ENCODE data around the gene AQP12B.
"Not testable (repeated sequence)": the region's sequence is repeated elsewhere in the genome, so short reads cannot be mapped to it uniquely, and the experiment has no call there.

AQP12B gene

GRCh38 chr2:240674461-240675184 lies 8.1 kb downstream of the AQP12B start:
- not testable (repeated sequence) for H3K4me3 ChIP-seq (ENCODE audit: low read depth, low read length); DNase-seq (ENCODE audit: low read depth)

- no peak for DNase-seq (ENCODE audit: low read depth)
- H3K4me3 ChIP-seq (ENCODE audit: low read depth, low read length): no peak overlapping the region
- no peak for TF ChIP-seq CTCF (IDR thresholded peaks at IDR 0.05; ENCODE audit: low read depth, low read length, missing control alignments)
Observed at GRCh38 chr2:240672701-240673190, 9.9 kb downstream of the AQP12B start.

- no peak for DNase-seq (ENCODE audit: low read depth)
- TF ChIP-seq CTCF (IDR thresholded peaks at IDR 0.05; ENCODE audit: low read depth, low read length, missing control alignments): no peak
- H3K4me3 ChIP-seq (ENCODE audit: low read depth, low read length): no peak overlapping the region
Observed at GRCh38 chr2:240672076-240672700, 10.5 kb downstream of the AQP12B start.

GRCh38 chr2:240670950-240671349 lies 11.7 kb downstream of the AQP12B start:
- no peak overlapping the region for H3K4me3 ChIP-seq (ENCODE audit: low read depth, low read length)
- DNase-seq (ENCODE audit: low read depth): no peak
- no peak for TF ChIP-seq CTCF (IDR thresholded peaks at IDR 0.05; ENCODE audit: low read depth, low read length, missing control alignments)

GRCh38 chr2:240670402-240670801 lies 12.3 kb downstream of the AQP12B start:
- no peak overlapping the region for H3K4me3 ChIP-seq (ENCODE audit: low read depth, low read length)
- DNase-seq (ENCODE audit: low read depth): no peak
- no peak for TF ChIP-seq CTCF (IDR thresholded peaks at IDR 0.05; ENCODE audit: low read depth, low read length, missing control alignments)

GRCh38 chr2:240664622-240665021 lies 18.1 kb downstream of the AQP12B start:
- DNase-seq (ENCODE audit: low read depth): no peak
- no peak overlapping the region for H3K4me3 ChIP-seq (ENCODE audit: low read depth, low read length)
- no peak for TF ChIP-seq CTCF (IDR thresholded peaks at IDR 0.05; ENCODE audit: low read depth, low read length, missing control alignments)

- DNase-seq (ENCODE audit: low read depth): no peak
- TF ChIP-seq CTCF (IDR thresholded peaks at IDR 0.05; ENCODE audit: low read depth, low read length, missing control alignments): no peak
Observed at GRCh38 chr2:240663546-240664190, 19.0 kb downstream of the AQP12B start.

More at GRCh38 chr2:240663546-240664190, 19.0 kb downstream of the AQP12B start:
- no peak overlapping the region for H3K4me3 ChIP-seq (ENCODE audit: low read depth, low read length)

All from GM12864 (cell line).